Measurements from ENCODE around the gene RBBP8.
"Not testable (repeated sequence)": the region's sequence is repeated elsewhere in the genome, so short reads cannot be mapped to it uniquely, and the experiment has no call there.

The RBBP8 gene

DNA sequence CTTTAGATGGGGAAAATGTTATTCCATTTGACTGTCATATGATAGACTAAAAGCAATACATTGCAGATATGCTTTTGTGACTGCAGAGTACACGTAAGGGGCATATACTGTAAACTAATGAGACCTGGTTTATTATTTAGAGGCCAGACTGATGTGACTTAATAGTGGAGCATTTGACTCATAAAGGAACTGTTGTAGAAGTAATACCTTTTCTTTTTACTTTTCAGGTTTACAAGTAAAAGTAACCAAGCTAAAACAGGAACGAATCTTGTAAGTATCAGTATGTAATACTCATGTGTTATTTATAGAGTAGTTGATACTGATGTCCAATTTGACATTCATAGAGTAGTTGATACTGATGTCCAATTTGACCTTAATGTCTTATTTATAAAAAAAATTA, 13.1 kb downstream of the RBBP8 start:
- no peak for DNase-seq

DNA sequence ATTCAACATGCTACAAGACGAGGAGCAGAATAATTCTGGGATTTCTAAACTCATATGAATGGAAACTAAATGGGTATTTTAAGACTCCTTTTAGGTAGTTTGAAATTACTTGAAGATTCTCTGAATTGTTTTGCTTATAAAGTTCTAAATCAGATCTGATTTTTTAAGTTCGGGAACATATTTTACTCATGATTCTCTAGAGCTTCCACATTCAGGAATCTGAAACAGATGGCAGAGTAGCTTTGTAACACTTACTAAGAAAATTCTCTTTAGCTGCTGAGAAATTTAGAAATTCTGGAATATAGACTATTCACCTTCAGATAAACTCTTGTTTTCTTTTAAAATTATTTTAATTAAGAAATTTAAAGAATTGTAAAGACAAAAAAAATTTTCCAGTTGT, 13.7 kb downstream of the RBBP8 start:
- DNase-seq, result no peak

DNA sequence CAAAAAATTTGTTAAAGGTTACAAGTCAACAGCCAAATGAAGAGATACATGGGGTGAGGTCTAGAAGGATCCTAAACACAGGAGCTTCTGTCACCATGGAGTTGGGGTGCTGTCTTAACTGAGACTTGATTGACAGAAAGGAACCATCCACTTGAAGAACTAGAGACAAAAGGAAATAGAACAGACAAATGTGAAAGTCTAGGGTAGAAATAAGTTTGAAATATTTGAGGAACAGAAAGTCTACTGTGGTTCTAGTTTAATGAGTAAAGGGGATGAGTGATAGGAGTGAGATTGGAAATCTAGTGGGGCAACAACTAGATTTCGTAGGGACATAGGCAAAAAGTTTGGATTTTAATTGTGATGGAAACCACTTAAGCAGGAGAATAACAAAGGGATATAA, 18.7 kb downstream of the RBBP8 start:
- no peak for DNase-seq

DNA sequence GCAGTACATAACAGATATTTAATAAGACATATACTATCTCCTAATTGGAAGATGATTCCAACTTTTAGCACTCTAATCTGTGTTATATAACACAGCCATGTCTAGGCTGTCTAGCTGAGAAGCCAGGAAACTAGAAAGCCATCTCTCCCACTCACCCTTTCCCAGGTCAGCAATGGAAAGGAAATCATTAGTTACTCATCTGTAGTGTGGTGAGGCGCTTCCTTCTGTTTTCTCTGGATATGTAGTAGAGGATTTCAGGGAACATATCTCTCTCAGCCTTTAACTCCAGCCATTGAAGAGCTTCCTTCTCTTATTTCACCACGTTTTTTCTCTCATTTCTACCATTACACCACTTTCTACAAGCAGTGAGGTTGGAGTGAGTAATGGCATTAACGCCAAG, 19.4 kb downstream of the RBBP8 start:
- DNase-seq, result no peak

DNA sequence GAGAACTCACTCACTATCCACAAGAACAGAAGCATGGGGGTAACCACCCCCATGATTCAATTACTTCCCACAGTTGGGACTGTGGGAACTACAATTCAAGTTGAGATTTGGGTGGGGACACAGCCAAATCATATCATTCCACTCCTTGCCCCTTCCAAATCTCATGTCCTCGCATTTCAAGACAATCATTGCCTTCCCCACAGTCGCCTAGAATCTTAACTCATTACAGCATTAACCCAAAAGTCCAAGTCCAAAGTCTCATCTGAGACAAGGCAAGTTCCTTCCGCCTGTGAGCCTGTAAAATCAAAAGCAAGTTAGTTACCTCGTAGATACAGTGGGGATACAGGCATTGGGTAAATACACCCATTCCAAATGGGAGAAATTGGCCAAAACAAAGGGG, 20.9 kb downstream of the RBBP8 start:
- not testable (repeated sequence) for DNase-seq

DNA sequence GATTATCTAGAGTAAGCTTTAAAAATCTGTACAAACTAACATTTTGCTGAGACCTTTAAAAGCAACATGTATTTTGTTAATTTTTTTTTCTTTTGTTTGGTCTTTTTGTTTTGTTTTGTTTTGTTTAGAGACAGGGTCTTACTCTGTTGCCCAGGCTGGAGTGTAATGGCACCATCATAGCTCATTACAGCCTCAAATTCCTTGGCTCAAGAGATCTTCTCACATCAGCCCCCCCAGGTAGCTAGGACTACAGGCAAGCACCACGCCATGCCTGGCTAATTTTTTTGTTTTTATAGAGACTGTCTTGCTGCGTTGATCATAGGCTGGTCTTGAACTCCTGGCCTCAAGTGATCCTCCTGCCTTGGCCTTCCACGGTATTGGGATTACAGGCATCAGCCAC, 23.1 kb downstream of the RBBP8 start:
- DNase-seq, result no peak

DNA sequence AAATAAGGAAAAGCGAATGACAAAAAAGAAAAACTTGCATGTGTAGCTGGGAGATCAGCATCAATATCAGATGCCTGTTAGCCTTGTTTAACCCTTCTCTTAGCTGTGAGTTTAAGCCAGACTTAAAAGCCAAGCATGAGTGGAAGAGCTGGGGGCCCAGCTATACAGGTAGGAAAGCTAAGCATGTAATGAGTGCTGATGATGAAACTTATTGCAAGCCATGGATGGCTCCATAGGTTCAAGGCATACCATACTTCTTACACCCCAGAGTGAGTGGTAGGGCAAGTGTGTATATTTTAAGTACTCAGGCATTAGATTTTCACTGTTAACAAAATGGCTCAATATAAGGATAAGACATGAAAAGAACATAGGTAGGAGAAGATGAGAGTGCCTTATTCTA, 28.0 kb downstream of the RBBP8 start:
- DNase-seq, result no peak

DNA sequence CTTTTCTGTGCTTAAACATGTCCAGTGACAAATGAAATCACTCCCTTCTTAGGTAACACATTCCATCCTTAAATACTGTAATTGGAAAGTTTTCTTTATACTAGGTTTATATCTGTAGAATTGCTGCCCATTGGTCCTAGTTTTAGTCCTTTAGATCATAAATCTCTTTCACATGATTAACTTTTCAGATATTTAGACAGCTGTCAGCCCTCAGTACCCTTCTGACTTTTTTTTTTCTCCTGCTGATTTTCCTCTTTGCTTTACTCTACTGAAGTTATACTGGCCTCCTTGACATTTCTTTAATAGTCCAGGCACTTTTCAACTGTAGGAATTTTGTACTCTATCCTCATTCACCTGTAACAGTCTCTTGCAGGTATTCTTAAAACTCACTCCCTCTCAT, 28.9 kb downstream of the RBBP8 start:
- DNase-seq, result no peak

DNA sequence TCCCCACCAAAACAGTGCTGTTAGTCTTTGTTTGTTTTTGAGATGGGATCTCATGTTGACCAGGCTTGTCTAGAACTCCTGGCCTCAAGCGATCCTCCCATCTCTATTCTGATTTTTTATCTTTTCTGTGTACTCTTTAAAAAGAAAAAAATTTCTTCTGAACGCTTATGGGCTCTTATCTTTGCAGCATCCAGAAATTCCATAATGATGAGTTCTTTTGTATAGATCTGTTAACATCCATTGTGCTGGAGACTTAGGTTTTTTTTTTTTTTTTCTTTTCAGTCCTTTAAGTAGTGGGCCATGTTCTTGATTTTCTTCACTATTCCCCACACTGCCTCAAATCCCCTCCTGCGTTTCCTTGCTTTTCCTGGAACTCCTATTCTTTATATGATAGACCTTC, 31.0 kb downstream of the RBBP8 start:
- DNase-seq, result no peak

DNA sequence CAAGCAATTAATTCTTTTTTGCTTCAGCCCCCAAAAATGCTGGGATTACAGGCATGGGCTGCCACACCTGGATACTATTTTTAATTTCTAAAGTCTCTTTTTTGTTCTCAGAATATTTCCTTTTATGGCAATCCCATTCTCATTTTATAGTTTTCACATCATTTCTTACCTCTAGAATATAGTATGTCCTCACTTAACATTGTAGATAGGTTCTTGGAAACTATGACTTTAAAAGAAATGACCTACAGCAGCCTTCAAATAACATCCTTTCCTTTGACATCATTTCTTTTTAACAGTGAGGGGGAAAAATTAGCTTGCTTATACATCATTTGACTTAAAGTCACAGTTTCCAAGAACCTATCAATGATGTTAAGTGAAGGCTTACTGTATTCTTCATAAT, 31.6 kb downstream of the RBBP8 start:
- DNase-seq, result no peak

DNA sequence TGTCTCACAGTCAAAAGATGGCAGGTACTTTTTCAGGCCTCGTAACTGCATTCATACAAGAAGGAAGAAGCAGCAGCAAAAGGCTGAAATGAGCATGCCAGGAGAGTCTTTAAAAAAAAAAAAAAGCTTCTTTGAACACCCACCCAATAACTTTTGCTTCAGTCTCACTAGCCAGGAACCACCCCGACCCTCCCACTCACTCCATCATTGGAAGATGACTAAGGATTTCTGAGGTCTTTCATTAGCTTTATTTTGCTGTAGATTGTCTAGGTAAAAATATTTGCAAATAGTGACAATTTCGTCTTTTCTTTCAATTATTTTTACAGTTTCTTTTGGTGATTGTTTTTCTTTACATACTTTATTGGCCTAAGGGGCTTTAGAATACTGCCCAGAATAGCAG, 37.9 kb downstream of the RBBP8 start:
- DNase-seq, result peak; percentile 14

DNA sequence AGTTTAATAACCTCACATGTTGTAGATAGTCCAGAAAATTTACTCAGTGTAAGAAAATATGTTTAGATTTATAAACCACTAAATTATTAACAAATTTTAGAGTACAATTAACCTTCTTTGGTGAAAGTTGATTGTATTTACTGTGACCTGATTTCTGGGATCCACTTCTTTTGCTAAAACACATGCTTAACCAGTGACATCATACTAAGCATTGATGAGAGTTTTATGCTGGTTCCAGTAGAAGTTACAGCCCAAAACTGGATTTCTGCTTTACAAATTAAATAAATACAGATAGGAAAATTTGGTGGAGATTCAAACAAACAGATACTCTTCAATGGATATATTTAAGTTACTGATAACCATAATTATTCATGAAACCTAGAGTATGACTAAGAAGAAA, 40.9 kb downstream of the RBBP8 start:
- no peak for DNase-seq

DNA sequence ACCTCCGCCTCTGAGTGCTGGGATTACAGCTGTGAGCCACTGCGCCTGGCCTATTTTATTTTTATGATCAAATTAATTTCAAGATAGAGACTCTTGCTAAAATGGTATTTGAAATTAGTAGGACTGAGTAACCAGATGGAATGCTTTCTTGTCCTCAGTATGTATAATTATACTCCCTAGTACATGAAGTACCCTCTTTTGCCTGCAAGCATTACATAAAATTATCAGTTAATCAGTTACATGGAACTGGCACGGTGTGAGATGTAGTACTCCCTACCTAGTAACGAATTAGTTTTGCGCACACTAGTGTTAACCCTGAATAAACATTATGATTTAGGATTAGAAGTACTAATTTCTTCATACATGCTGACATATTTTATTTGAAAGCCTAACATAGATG, 41.6 kb downstream of the RBBP8 start:
- no peak for DNase-seq

DNA sequence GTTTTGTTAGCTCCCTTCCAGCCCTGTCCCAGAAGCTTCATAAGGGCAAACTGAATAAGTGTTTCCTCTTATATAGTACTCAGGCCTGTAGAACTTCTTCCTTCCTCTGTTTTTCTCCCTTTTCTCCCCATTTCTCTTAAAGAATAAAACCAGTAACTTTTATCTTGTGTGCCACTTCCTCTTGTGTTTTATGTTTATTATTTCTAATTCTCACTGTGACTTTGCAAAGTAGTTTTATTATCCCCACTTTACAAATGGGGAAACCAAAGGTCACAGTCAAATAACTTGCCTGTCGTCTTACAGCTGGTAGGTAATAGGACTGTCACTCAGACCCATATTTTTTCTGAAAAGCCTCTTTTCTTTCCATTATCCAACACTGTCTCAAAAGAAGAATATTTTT, 42.4 kb downstream of the RBBP8 start:
- no peak for DNase-seq

DNA sequence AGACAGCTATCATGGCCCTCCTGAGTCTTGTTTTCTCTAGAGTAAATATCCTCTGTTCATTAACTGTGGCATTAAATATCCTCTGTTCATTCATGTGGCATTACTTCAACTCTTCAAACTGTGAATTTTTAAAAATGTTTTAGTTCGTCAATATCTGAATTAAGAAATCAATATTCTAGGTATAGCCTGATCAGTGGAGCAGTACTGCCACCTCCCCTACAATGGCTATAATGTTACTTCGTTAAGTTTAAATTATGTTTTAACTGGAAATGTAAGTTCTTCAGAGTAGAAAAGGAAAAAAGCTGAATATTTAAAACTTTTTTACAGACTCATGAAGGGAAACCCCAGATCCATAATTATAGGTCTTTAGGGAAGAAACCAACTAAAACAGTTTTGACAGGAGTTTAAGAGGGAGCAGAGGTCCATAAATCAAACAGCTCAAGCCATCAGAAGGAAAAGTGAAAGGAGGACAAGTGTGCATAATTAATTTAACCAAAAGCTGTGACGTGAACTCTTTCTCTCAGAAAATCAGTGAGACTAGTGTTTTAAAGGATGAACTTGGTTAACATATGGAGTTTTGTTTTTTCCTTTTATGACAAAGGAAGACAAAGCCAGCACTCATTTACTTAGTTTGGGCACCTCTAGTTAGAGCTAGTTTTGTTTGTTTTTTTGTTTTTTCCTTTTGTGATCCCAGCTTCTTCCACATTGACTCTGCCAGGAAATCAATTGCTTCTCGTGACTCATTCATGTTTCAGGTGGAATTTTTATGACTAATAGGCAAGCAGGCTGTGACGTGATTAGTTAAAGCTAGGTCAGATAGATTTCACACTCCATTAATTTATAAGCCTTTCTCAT, 44.9 kb downstream of the RBBP8 start:
- no peak for DNase-seq

DNA sequence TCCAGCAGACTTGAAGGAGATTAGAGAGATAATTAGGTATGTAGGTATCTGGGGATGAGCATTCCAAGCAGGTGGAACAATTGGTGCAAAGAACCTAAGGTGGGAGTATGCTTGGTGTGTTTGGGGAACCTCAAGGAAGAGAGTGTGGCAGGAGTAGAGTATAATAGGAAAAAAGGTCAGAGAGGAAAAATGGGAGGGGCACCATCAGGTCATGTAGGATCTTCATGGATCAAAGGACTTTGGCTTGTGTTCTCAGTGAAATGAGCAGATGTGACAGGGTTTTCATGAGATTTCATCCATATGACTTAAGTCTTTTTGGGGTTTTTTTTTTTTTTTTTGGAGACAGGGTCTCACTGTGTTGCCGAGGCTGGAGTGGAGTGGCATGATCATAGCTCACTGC, 47.3 kb downstream of the RBBP8 start:
- no peak for DNase-seq

DNA sequence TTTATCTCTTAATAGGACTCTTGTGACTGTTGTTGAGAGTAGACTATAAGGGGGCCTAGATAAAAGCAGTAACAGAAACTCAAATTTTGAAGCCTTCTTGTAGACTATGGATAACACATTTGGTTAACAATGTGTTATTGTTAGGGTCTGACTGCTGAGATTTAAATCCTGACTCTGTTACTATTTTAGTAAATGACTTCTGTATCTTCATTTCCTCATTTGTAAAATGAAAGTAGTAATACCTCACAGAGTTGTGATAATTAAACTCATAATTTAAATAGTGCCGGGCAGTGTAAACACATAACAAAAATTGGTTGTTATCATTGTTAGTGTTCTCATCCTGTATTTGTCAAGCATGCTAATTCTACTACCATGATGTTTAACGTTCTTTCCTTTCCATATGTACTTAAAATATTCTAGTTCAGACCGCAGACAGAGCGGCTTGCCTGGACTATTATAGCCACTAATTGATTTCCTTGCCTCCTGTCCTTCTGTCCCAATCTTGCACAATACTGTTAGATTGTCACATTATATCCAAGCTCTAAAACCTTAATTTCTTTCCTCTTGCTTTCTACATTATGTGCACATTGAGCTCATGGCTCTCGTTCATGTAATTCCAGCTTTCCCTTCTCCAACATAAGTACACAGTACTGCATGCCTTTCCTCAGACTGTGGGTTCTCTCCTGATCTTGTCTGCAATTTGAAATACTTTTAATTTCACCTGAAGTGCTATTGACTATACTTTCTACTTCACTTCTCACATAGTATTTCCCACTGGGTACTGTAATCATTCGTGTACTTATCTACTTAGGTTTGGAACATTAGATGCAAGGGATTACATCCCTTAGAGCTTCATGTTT, 48.4 kb downstream of the RBBP8 start:
- no peak for DNase-seq

DNA sequence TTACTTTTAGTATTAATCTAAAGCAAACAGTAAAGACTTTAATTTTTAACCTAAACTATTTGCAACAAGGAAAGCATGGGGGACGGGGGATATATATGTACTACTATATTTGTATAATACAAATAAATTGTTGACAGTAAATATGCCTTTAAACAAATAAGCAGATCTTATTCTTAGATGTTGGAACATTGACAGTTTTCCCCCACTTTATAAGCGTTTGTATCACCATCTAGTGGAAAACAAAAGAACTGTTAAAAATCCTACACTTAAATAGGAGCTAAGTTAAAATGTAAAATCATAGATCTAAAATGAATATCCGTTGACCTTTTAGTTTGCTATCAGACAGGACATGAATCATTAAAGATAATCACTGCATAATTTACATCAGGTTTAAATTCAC, 50.0 kb downstream of the RBBP8 start:
- DNase-seq, result peak; percentile 52

DNA sequence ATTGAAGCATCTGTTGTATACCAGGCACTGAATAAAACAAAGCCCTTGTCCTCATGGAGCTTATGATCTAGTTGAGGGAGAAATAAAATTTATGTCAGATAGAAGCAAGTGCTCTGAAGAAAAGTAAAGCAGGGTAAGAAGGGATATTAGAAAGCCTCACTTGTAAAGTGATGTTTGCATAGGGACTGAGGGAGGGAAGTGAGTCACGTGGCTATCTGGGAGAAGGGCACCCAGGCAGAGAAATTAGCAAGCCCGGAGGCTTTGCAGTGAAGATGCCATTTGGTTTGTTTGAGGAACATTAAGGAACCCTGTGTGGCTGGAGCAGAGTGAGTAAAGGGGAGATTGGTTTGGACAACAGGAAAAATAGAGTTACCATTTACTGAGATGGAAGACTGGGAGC, 52.1 kb downstream of the RBBP8 start:
- DNase-seq, result no peak

DNA sequence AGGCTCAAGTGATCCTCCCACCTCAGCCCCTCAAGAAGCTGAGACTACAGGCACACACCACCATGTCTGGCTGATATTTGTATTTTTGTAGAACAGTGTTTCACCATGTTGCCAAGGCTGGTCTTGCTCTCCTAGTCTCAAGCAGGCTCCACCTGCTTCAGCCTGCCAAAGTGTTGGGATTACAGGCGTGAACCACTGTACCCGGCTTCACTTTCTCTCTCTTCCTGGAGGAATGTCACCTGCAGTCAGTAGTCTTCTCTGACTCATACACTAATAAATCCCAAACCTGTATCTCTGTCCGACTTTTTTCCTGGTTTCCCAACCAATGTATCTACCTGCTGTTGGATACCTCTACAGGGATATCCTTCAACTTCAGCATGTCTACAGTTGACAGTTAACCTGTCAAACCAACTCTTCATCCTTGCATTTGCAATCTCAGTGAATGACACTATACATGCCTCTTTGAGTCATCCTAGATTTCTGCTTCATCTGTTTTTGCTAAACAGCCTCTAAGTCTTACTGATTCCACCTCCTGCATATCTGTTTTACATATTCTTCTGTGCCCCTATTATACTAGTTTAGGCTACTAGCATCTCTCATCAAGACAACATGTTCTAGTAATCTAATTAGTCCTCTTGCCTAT, 54.5 kb downstream of the RBBP8 start:
- no peak for DNase-seq

DNA sequence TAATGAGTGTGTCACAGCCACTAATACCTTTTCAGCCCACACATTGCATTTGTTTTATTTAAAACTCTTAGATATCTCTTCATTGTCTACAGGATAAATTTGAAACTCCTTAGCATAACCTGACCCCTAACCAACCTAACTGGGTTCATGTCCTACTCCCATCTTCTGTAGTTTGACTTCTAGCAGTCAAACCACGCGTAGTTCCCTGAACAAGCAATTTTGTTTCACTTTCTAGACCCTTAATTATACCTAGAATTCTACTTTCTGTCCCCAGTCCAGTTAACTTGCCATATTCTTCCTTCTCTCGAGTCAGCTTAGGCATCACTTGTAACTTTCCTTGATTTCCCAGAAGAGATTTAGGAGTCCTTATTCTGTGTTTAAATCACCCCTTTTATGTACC, 55.1 kb downstream of the RBBP8 start:
- no peak for DNase-seq

DNA sequence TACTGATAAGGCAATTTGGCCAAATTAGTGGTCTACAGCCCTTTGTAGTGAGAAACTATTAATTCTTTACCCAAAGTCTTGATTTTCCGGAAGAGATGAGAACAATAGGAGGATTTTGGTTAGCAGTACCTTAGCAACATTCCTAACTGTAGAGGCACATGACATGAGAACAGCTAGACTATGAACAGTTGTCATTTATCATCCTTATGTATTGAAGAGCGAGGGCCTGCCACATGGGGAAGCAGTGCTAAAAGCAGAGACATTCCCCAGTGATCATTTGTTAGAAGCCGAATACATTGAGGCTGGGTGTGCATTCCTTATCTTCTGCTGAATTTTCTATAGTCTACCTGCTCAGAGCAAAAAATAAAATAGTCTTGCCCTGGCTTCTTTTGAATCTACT, 65.2 kb downstream of the RBBP8 start:
- no peak for DNase-seq

DNA sequence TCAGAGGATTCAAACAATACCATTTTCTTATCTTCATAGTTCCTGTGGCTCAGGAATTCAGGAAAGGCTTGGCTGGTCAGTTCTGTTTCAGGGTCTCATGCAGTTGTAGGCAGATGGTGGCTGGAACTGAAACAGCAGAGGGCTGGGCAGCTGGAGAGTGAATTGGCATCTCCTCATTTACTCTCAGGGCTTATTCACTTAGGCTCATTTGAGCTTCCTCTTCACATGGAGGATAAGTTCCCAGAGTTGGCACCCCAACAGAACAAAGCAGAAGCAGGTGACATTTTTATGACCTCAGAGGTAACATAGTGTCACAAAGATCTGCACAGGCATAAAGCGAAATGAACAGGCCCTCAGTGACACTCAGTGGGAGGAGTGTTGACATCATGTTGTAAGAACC, 66.1 kb downstream of the RBBP8 start:
- no peak for DNase-seq

DNA sequence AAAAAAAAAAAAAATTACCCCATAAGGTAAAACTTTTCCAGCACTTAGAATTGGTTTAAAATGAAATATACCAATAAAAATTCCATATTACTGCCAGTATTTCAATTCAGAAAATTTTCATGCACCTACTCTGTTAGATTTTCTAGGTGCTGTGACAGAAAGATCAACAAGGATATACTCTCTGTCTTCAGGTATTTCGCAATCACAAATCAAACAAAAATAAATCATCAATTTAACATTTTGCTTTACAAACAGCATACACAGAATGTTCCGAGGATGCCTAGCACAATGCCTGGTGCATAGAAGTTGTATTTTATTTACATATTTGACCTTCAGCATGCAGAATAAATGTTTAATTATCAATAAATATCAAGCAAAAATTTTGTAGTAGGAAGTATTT, 66.5 kb downstream of the RBBP8 start:
- DNase-seq, result no peak
